ENCODE data around the gene PRSS1.

DNA sequence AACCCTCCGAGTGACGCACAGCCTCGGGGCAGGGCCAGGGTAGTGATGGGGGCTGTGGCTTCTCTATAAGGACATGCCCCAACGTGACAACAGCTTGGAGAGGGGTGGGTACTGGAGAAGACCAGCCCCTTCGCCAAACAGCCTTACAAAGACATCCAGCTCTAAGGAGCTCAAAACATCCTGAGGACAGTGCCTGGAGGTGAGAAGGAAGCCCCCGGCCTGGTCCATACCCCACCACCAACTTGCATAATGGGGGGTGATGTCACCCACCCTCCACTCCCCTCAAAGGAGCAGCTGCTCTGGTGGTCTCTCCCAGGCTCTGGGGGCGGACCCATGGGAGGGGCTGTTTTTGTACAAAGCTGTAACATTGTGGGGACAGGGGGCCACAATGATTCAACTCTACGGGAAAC is 36.6 kb downstream of the PRSS1 start:
- TF ChIP-seq POLR2A (IDR thresholded peaks at IDR 0.05; ENCODE audit: low read length) (no peak), GATA1 (IDR thresholded peaks at IDR 0.05; ENCODE audit: low read depth, low read length) (no peak)

Measured in erythroblast (primary cell).